Measurements from ENCODE around the gene MYOM1. TPM values are rescaled to one million over a fixed set of nuclear protein-coding genes. Genes with fewer than 3 reads are reported as not detected.

MYOM1 gene
- total and polyA plus RNA-seq, 2 experiments from 2014 or later = 1.1 to 1.8 TPM

- no peaks in the 10 kb centered on the region for H4K20me1 ChIP-seq (ENCODE audit: insufficient read depth, poor library complexity, severe bottlenecking)
- no peaks in the 10 kb centered on the region for H3K9me2 ChIP-seq (replicated peaks; ENCODE audit: insufficient read depth)
- TF ChIP-seq EZH2phosphoT487 (IDR thresholded peaks at IDR 0.05; ENCODE audit: low read depth, severe bottlenecking, unreplicated experiment) = no peak
- no peak for TF ChIP-seq EZH2 (IDR thresholded peaks at IDR 0.05; ENCODE audit: borderline replicate concordance)
- TF ChIP-seq CTCF (IDR thresholded peaks at IDR 0.05; ENCODE audit: poor library complexity) = no peak
- H3K27me3 ChIP-seq = no peaks in the 10 kb centered on the region
- no peaks in the 10 kb centered on the region for H3K9me3 ChIP-seq (ENCODE audit: low read depth)
- H3K4me1 ChIP-seq (ENCODE audit: insufficient read depth) = peaks cover 22% of the 10 kb centered on the region
- WGBS (ENCODE audit: low lambda C conversion rate, missing lambda C conversion rate) = 95% methylated on average over 3 of the region's 3 CpGs
- H2AFZ ChIP-seq = no peak overlapping the region
- H3K27ac ChIP-seq = no peak overlapping the region
- no peak for DNase-seq (ENCODE audit: low spot score)
- H3K4me2 ChIP-seq = no peak overlapping the region
- no peak overlapping the region for H3K4me3 ChIP-seq
- no peaks in the 10 kb centered on the region for H3K79me2 ChIP-seq
- no peaks in the 10 kb centered on the region for H3K36me3 ChIP-seq (replicated peaks; ENCODE audit: insufficient read depth, low read depth)
Measured at GRCh38 chr18:3048820-3049349, 170.9 kb downstream of the MYOM1 start.

GRCh38 chr18:3048121-3048520 is 171.6 kb downstream of the MYOM1 start:
- 69% methylated on average over 6 of the region's 6 CpGs for WGBS (ENCODE audit: low lambda C conversion rate, missing lambda C conversion rate)
- H3K9me2 ChIP-seq (replicated peaks; ENCODE audit: insufficient read depth) = no peaks in the 10 kb centered on the region
- no peak overlapping the region for H2AFZ ChIP-seq

GRCh38 chr18:3046216-3046808 is 173.5 kb downstream of the MYOM1 start:
- H3K27ac ChIP-seq = peak overlapping the region; percentile 68
- no peaks in the 10 kb centered on the region for H4K20me1 ChIP-seq (ENCODE audit: insufficient read depth, poor library complexity, severe bottlenecking)
- H3K9me3 ChIP-seq (ENCODE audit: low read depth) = no peaks in the 10 kb centered on the region
- H3K9me2 ChIP-seq (replicated peaks; ENCODE audit: insufficient read depth) = no peaks in the 10 kb centered on the region
- H3K79me2 ChIP-seq = no peaks in the 10 kb centered on the region
- no peak for DNase-seq (ENCODE audit: low spot score)
- H3K36me3 ChIP-seq (replicated peaks; ENCODE audit: insufficient read depth, low read depth) = no peaks in the 10 kb centered on the region
- no peaks in the 10 kb centered on the region for H3K27me3 ChIP-seq
- peaks cover 28% of the 10 kb centered on the region for H3K4me1 ChIP-seq (ENCODE audit: insufficient read depth)
- 85% methylated on average over 4 of the region's 4 CpGs for WGBS (ENCODE audit: low lambda C conversion rate, missing lambda C conversion rate)
- H3K4me3 ChIP-seq = no peak overlapping the region
- no peak for TF ChIP-seq EZH2 (IDR thresholded peaks at IDR 0.05; ENCODE audit: borderline replicate concordance)
- TF ChIP-seq EZH2phosphoT487 (IDR thresholded peaks at IDR 0.05; ENCODE audit: low read depth, severe bottlenecking, unreplicated experiment) = no peak
- no peak for TF ChIP-seq CTCF (IDR thresholded peaks at IDR 0.05; ENCODE audit: poor library complexity)
- H3K4me2 ChIP-seq = no peak overlapping the region
- no peak overlapping the region for H2AFZ ChIP-seq

More at GRCh38 chr18:3048121-3048520, 171.6 kb downstream of the MYOM1 start:
- H3K27ac ChIP-seq = no peak overlapping the region
- no peaks in the 10 kb centered on the region for H3K9me3 ChIP-seq (ENCODE audit: low read depth)
- H3K4me2 ChIP-seq = no peak overlapping the region
- TF ChIP-seq CTCF (IDR thresholded peaks at IDR 0.05; ENCODE audit: poor library complexity) (no peak), EZH2phosphoT487 (IDR thresholded peaks at IDR 0.05; ENCODE audit: low read depth, severe bottlenecking, unreplicated experiment) (no peak), EZH2 (IDR thresholded peaks at IDR 0.05; ENCODE audit: borderline replicate concordance) (no peak)
- H3K27me3 ChIP-seq = no peaks in the 10 kb centered on the region
- no peaks in the 10 kb centered on the region for H4K20me1 ChIP-seq (ENCODE audit: insufficient read depth, poor library complexity, severe bottlenecking)
- H3K36me3 ChIP-seq (replicated peaks; ENCODE audit: insufficient read depth, low read depth) = no peaks in the 10 kb centered on the region
- H3K4me1 ChIP-seq (ENCODE audit: insufficient read depth) = peaks cover 28% of the 10 kb centered on the region
- H3K4me3 ChIP-seq = no peak overlapping the region
- no peaks in the 10 kb centered on the region for H3K79me2 ChIP-seq
- DNase-seq (ENCODE audit: low spot score) = no peak

All from hepatocyte (in vitro differentiated cells).